NCI-H1105 treated with DMSO at 0.1 percent for 48 hours (cell line): ENCODE measurements around the gene ZNF662.
"Not testable (repeated sequence)": the region's sequence is repeated elsewhere in the genome, so short reads cannot be mapped to it uniquely, and the experiment has no call there.

Experiments
- DNase-seq: peaks from one replicate; lab custom pipeline; 2025; lab: John Stamatoyannopoulos, UW

ZNF662 gene

GRCh38 chr3:42906070-42906847 lies at the start of gene ZNF662:
ZNF662 (plus strand) TSS chr3:42906142; CDS start chr3:42908115, 1,973 bp downstream.
- DNase-seq, result peak; percentile 30

GRCh38 chr3:42856544-42856943 lies 49.4 kb upstream of the ZNF662 start:
- no peak for DNase-seq

- DNase-seq, result no peak
Measured at GRCh38 chr3:42864321-42864950, 41.5 kb upstream of the ZNF662 start.

GRCh38 chr3:42865256-42865655 lies 40.7 kb upstream of the ZNF662 start:
- DNase-seq, result no peak

GRCh38 chr3:42867138-42867537 lies 38.8 kb upstream of the ZNF662 start:
- no peak for DNase-seq

DNA sequence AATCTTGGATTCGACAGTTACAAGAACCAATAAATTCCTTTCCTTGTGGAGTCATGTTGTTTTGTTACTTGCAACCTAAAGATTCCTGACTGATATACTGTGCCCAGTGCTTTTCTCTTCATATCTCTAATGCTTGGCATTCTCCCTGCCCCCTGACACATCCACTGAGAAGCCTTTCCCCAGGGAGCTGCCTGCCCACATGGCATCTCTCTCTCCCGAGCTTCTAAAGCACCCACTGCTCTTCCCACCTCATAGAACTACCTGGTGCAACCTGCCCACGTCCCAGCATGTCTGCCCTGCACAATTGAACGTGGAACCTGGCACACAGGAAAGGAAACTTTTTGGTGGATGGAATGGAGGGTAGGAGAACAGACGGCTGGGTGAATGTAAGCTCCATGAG lies 37.1 kb upstream of the ZNF662 start:
- DNase-seq, result no peak

GRCh38 chr3:42871592-42872196 lies 34.2 kb upstream of the ZNF662 start:
- no peak for DNase-seq

DNA sequence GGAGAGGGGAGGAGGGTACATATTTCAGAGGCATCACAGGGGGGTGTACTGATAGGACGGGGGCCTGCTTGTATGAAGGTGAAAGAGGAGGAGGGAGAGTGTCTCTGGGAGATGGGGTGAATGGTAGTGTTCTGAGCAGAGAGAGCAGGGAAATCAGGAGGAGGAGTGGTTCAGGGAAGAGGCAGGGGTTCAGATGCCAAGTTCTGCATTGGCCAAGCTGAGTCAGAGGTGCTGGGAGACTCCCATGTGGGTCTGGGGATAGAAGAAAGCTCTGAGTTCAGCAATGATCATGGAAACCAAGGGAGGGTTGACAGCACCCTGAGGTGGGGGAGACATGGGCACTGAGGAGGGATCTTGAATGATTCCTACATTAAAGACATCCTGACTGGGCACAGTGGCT lies 33.2 kb upstream of the ZNF662 start:
- DNase-seq, result no peak

DNA sequence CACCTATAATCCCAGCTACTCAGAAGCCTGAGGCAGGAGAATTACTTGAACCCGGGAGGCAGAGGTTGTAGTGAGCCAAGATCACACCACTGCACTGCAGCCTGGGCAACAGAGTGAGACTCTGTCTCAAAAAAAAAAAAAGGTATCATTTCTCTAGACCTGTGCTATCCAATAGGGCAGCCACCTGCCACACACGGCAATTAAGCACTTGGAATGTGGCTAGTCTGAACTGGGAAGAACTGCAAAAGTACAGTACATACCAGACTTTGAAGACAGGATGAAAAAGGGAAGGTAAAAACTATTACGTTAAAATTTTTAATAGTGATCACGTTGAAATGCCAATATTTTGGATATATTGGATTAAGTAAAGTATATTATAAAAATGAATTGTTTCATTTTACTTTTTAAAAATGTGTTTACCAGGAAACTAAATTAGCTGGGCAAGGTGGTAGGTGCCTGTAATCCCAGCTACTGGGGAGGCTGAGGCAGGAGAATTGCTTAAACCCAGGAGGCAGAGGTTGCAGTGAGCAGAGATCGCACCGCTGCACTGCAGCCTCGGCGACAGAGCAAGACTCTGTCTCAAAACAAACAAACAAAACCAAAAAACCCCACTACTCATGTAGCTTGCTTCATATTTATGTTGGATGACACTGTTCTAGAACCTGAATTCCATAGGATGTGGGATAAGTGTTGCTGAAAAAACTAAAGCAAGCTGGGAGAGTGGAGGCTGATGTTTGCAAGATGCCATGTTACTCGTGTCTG lies 32.5 kb upstream of the ZNF662 start:
- DNase-seq, result no peak

DNA sequence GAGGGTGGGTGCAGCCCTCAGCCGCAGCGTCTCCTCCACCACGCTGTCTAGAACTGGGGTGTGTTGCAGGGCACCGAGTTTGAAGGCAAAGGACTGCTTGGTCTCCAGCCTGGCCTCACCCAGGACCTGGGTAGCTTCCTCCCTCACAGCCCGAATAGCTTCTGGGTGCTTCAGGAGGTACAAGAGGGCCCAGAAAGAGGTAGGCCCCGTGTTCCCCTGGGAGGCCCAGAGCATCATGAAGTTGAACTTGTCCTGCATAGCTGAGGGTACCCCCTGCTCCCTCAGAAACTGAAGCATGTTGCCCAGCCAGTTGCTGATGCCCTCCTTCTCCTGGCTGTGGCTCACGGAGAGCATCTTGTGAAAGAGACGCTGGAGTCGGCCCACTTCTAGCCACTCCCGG lies 31.2 kb upstream of the ZNF662 start:
- DNase-seq, result no peak

DNA sequence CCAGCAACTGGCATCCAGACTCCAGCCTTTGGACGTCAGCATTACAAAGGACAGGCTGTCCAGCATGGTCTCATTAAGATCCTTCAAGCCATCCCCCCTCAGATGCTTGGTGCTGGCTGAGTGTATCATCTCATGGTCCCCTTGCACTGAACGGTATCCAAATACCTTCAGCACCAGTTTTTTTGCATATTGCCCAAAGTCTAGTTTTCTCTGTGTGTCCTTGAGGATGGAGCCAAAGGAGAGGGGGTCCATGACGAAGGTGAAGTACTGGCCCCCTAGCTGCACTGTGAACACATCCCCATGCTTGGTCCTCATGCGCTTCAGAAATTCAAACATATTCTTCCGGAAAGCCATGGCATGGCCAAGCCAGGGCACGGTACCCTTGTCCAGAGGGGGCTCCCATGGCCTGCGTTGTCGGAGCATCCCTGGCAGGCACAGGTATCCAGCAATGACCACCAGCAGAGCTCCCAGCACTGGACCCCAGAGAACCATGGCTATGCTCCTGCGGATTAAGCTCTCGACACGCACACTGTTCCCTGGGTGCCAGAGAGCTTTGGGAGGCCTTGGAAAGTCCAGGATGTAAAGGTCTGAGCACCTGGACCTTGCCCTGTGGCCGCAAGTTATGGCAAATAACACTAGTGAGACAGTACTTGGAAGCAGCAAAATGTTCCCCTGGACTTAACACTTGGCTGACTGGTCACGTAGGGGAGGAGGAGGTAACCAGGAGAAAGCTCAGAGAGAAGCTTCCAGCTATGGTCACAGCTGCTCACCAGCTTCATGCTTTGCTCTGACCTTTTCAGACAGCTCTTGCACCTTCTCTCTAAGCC lies 30.4 kb upstream of the ZNF662 start, which contains the start of gene CYP8B1:
CYP8B1 (minus strand) TSS at position 555 of the 827 bp plus-strand sequence; CDS start at position 492, 63 bp downstream.
- DNase-seq, result no peak

DNA sequence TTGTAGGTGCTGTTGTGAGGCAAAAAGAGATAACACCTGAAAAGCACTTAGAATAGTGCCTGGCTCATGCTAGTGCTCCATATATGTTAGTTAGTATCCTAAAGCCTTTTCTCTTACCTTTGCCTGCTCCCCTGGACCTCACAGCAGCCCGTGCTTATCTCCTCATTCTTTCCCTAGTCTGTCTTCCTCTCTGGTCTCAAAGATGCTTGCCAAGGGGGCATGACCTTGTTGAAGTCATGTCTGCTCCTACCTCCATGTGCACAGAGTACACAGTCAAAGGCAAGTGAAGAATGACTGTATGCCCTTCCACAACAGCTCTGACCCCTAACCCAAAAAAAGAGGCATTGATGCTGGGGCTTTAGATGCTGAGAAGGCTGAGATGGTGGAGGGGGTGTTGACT lies 29.5 kb upstream of the ZNF662 start:
- DNase-seq, result no peak

- DNase-seq, result no peak
Measured at GRCh38 chr3:42876940-42877720, 28.8 kb upstream of the ZNF662 start.

GRCh38 chr3:42877881-42878280 lies 28.1 kb upstream of the ZNF662 start:
- DNase-seq, result no peak

DNA sequence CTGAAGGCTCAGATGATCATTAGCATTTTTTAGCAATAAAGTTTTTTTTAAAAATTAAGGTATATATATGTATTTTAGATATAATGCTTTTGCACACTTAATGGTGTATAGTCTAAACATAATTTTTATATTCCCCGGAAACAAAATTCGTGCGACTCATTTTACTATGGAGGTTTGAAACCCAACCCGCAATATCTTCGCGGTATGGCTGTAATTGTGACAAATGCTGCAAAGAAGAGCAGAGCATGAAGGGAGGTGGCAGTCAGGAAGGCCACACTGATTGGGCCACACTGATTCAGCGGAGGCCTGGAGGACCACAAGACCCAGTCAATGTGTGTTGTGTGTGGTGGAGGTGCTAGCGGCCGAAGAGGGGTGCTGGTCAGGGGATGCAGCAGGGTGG lies 25.8 kb upstream of the ZNF662 start:
- no peak for DNase-seq

DNA sequence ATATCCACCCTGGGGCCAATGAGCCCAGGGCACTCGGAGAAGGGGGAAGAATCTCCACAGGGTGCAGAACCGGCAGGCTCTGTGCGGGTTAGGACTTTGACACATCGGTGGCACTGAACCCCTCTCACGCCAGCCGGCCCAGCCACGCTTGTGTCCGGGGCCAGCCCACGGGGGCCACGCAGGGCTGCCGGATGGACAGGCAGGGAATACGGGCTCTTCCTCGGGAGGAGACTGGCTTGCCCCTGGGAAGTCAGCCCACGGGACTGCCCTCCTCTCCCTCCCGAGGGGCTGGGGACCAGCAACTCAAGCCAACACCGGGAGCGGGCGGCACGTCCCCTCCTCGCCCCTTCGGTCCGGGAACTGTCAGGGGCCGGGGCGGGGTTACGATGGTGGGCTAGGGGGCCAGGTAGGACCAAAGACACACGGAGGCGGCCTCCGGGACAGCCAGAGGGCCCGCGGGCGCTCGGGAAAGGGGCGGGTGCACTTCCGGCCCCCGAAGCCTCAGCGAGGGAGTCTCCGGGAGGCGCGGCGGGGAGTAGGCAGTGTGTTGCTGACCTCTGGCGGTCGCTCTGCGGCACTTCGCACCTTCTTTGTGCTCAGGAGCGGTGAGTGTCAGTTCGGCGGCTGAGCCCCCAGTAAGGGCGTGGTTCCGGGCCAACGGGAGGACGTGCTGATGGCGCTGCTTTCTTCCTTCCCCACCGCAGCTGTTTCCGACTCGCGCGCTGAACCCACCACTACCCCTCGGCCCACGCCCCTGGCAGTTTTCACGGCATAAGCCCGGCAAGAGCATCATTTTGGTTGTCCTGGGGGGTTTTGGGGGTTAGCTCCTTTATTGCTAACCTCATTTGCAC lies 25.1 kb upstream of the ZNF662 start:
- peak; percentile 62 for DNase-seq

GRCh38 chr3:42883251-42883930 lies 22.6 kb upstream of the ZNF662 start:
- not testable (repeated sequence) for DNase-seq

- no peak for DNase-seq
Measured at GRCh38 chr3:42884324-42884723, 21.6 kb upstream of the ZNF662 start.

GRCh38 chr3:42886294-42886822 lies 19.6 kb upstream of the ZNF662 start:
- DNase-seq, result no peak
